ENCODE results near the gene BAIAP2L1.

The BAIAP2L1 gene

DNA sequence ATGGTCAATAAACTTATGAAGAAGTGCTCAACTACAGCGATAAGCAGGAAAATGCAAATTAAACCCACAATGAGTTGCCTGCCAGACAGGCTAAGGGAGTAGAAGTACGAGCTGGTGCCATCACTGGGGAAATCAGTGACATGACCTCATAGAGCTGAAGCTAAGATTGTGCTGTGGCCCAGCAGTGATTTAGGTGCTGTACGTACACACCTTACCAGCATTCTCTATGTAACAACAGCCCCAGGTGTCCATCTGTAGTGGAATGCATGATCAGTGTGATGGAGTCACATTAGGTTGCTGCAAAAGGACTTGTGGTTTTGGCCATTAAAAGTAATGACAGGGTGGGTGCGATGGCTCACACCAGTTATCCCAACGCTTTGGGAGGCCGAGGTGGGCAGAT, 143.2 kb downstream of the BAIAP2L1 start:
- DNase-seq, result no peak

DNA sequence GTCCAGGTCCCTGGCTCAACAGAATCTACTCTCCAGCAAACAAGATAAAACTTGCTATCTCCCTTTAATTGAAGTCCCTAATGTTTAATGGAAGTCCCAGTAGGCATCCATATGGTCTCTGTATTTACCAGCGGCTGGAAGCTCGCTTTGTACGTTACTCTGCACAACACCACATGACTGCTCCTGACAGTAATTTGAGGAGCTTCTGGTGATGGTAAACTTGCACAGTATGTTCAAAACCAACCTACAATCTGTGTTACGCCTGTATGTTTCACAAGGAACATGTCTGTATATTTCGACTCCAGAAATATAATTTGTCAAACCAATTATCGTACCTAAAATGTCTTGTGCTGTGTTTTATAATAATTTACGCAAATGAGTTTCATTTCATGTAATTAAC, 144.5 kb downstream of the BAIAP2L1 start:
- DNase-seq, result no peak

DNA sequence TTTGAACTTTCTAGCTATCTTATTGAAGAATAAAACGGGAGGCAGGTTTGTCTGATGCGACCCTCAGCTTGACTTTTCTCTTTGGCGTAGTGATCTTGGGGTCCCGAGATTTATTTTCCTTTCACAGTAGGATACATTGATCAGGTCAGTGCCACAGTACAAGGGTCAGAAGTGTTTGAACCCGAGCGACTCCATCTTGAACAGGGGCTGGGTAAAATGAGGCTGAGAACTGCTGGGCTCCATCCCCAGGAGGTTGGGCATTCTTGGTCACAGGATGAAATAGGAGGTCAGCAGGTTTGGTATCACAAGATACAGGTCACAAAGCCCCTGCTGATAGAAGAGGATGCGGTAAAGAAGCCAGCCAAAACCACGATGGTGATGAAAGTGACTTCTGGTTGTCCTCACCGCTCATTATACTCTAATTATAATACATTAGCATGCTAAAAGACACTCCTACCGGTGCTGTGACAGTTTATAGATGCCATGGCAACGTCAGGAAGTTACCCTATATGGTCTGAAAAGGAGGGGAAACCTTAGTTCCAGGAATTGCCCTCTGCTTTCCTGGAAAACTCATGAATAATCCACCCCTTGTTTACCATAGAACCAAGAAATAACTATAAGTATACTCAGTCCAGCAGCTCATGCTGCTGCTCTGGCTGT, 145.8 kb downstream of the BAIAP2L1 start:
- DNase-seq, result no peak

DNA sequence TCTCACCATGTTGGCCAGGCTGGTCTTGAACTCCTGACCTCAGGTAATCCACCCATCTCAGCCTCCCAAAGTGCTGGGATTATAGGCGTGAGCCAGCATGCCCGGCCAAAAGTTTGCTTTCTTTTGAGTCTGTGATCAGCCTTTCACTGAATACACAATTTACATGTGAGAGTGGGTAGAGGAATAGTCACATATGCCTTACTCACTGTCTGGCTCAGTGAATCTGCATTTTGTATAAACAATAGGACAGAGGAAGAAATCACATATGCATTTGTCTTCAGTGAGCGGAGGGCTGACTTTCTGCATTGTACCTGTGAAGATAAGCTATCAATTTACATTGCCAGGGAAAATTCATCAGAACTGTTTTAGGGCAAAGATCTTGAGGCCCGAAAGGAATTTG, 146.4 kb downstream of the BAIAP2L1 start:
- no peak for DNase-seq

DNA sequence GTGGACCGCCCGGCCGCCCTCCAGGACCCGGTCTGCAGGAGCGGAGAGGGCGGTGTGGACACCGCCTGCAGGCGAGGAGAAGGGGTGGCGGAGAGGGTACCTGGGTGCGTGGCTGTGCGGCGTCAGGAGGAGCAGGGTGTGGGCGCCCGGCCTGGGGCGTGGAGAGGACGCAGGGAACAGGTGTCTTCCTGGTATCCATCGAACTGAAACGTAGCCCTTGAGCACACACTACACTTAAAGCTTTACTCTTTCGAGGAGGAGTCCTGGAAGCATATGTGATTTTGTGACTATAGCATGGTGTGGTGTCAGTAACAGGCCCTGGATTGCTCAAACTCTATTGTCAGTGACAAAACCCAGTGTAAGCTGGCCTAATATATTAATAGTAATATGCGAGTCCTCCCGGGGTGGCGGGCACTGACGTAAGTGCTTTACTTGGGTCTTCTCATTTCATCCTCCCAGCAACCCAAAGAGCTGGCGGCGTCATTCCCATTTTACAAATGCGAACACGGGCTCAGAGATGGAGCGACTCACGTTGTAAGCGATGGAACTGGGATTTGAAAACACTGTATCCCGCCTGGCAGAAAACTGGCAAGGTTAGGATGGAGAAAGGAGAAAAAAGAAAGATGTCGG, 148.3 kb downstream of the BAIAP2L1 start:
- no peak for DNase-seq

DNA sequence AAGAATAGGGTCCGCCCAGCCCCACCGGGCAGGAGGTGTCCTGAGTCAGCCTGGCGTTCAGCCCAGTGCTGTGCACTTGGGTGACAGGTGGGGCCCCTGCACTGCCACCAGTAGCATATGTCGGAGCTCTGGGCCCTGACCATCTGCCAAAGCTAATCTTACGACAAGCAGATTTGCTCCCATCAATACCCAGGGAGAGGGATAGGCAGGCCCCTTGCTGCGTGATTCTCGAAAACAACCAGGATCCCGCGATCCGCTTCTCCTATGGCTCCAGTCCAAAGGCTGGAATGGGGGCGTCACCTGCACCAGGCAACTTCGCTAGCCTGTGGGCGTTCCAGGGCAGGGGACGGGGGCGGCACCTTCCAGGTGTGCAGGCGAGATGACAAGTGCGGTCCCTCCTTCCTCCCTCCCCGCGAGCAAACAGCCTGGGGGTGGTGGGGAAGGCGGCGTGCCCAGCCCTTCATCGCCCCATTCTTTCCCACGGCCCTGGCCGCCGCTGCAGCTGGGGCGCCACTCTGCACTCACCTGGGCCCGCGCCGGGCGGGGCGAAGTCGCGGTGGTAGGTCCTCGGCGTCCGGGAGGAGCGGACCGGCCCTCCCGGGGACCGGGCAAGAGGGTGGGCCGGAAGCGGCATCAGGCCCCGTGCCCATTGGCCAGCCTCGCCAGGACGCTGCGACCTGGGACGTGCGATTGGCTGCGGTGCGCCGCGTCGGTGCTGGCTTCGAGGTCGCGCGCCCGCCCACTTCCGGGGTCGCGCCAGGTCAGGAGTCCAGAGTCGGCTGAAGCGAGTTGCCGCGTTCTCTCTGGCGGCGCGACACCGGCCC, 149.1 kb downstream of the BAIAP2L1 start, which contains the start of gene TECPR1:
Gene TECPR1 (minus strand): TSS at position 632 of the 824 bp plus-strand sequence. CDS start 6,086 bp downstream, outside the sequence.
- DNase-seq, result peak; percentile 90

DNA sequence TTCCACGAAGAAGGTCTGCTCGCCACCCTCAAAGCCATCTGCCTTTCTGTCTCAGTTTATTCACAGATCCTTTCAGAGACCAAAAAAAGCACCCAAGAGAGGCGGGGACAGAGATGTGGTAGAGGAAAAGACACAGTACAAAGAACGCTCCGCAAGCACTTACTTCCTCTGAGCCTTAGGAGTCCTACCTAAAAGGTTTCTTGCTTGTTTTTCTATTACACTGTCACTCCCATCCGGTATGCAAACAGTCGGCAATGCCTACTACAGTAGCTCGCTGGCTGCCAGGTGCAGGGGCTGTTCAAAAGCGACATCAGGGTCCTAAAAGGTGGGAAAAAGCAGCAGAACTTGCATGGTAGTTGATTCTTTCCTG, 149.7 kb downstream of the BAIAP2L1 start:
- no peak for DNase-seq

DNA sequence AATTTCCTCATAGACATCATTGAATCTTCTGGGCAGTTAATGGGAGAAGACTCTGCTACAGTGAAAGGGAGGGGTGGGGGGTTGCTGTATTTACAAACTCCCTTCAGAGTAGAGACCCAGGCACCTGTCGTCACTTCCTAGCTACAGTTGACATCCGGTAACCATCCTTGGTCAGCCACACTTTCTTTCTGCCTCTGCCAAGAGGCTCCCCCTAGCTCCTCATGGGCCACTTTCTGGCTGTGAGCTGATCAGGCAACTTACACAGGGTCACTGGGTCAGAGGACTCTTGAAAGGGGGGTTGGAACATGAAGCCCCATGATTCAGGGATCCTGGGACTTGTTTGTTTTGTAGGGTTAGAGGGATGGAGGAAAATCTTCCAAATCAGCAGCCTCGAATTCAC, 150.1 kb downstream of the BAIAP2L1 start:
- DNase-seq, result no peak

DNA sequence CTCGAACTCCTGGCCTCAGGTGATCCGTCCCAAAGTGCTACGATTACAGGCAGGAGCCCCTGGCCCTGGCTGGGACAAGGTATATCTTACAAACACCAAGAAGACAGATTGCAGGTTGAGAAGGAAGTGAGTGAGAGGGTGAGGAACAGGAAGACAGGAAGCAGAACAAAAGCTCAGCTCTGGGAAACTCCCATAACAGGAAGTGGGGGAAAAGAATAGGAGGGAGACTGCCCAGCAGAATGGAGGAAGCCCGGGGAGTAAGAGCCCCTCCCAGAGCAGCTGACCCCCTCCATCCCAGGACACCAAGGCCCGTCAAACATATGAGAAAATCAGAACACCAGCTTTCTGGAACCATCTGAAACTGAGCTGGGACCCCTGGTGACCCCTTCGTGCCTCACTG, 151.8 kb downstream of the BAIAP2L1 start:
- no peak for DNase-seq

DNA sequence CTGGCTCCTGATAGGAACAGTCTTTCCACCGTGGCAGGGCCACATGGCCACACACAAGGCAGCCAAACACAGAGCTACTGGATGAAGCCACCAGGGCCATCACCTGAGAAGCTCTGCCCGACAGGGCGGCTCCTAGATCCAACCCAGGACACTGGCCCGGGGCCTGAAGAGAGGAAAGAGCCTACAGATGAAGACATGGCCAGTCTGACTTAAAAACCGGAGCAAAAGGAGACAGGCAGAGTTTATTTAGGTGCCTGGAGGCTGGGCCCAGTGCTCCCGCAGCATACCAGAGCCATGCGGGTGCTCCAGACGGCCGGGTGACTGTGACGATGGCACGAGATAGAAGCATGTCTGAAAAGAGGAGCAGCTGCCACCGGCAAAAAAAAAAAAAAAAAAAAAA, 152.7 kb downstream of the BAIAP2L1 start:
- DNase-seq, result no peak

DNA sequence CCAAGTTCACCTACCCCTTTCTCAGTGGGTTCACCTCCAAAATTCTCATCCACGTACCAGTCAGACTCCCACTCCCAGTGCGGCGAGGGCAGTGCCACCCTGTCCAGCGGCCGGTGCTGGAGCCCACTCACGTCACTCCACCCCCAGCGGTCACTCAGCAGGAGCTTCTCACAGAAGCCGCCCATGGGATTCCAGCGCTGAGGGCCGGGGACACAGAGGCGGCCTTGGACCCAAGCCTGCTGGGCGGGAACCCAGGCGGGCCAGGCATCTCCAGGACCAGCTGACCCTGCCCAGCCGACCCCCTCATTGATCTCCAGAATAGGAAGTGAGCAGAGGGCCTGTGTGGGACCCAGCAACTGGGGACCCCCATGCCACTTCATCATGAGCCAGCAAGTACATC, 156.0 kb downstream of the BAIAP2L1 start:
- no peak for DNase-seq

DNA sequence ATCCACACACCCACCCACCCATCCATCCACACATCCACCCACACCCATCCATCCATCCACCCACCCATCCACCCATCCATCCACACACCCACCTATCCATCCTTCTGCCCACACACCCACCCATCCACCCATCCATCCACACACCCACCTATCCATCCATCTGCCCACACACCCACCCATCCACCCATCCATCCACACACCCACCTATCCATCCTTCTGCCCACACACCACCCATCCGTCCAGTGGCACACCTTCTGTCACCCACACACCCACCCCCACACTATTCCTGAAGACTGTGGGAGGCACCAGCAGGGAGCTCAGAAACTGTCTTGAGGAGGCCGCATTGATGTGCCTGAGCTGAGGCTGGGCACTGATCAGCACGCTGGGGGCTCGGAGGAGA, 158.0 kb downstream of the BAIAP2L1 start:
- DNase-seq, result no peak

DNA sequence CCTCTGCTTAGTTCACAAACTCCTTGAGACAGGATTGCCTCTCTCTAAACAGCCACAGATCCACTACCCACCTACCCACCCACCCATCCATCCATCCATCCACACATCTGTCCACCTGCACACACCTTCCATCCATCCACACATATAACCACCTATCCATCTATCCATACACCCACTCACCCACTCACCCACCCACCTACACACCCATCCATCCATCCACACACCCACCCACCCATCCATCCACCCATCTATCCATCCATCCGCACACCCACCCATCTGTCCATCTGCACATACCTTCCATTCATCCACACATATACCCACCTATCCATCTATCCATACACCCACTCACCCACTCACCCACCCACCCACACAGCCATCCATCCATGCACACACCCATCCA, 158.5 kb downstream of the BAIAP2L1 start:
- DNase-seq, result no peak

DNA sequence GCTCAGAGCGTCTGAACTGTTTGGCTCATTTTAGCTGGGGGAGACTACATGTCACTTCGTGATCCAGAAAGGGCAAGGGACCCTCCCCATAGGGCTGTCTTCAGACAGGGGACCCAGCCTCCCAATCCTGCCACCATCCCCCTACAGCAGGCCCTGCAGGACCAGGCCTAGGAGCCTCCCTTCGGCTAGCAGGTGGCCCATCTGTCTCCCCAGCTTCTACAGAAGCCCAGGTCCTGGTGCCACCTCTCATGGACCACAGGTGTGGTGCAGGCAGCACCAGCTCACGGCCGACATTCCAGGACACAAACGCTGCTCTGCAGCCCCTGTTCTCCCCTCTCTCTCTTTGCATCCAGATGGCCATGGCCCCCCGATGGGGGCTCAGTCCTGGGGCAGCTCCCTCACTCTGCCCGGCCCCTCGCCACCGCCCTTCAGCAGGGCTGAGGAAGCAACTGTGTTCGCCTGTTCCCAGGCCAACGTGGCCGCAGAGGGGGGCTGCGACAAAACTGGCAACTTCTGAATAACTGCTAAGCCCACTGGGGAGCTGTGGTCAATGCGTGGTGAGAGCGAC, 159.1 kb downstream of the BAIAP2L1 start:
- DNase-seq, result no peak

Measured in EL (cell line).